Cardiac muscle cell (in vitro differentiated cells and primary cell): Measurements from ENCODE around the gene KMT2C. TPM values are rescaled to one million over a fixed set of nuclear protein-coding genes. Genes with fewer than 3 reads are reported as not detected.
A peak's percentile ranks its signal among the peaks of the same experiment; 100 is the strongest.

Experiments used
- DNase-seq, 2 donors: peaks; one replicate each; pipeline versions ENCODE4 v3.0.0 to v3.0.0-alpha.2; 2010 to 2017; ENCODE audit warnings: low read depth in 1 of 2, low spot score in 1 of 2
- H3K27ac ChIP-seq: fragments of 200-600 bp; sonication (generic); 2 replicates; pipeline ENCODE4 v1.5.1; 2016
- H3K27me3 ChIP-seq: fragments of 200-600 bp; sonication (generic); 2 replicates; pipeline ENCODE4 v1.6.0; 2016; ENCODE audit warnings: control low read depth
- H3K36me3 ChIP-seq: fragments of 200-600 bp; sonication (generic); 2 replicates; pipeline ENCODE4 v1.5.1; 2016; ENCODE audit warnings: control low read depth
- H3K4me1 ChIP-seq: fragments of 200-600 bp; sonication (generic); 2 replicates; pipeline ENCODE4 v1.8.1; 2017; ENCODE audit warnings: low read depth, mild to moderate bottlenecking, mixed run types
- H3K4me3 ChIP-seq: fragments of 200-600 bp; sonication (generic); 2 replicates; pipeline ENCODE4 v1.5.1; 2016; ENCODE audit warnings: mild to moderate bottlenecking
- H3K9me3 ChIP-seq: fragments of 200-600 bp; sonication (generic); 2 replicates; pipeline ENCODE4 v1.5.1; 2017; ENCODE audit warnings: low read depth, mild to moderate bottlenecking, control low read depth
- CTCF ChIP-seq: IDR thresholded peaks from 2 replicates; pipeline ENCODE4 v1.5.1; 2012; ENCODE audit warnings: low read depth, mild to moderate bottlenecking, low read length
- polyA plus RNA-seq: library from polyadenylated mRNA; unstranded; fragments of >200 nt; fragmentation: Nextera tagmentation; extraction: Ambion mirVana; gene quantifications from 2 replicates; pipeline ENCODE4 v1.2.1, GENCODE V29; 2016
- total RNA-seq: library from RNA; depleted of rRNA; stranded (reverse); fragments of >200 nt; gene quantifications from 2 replicates; pipeline ENCODE4 v1.2.3, GENCODE V29; 2016

The KMT2C gene
- total and polyA plus RNA-seq, 2 experiments from 2014 or later = 22.8 to 37.3 TPM

DNA sequence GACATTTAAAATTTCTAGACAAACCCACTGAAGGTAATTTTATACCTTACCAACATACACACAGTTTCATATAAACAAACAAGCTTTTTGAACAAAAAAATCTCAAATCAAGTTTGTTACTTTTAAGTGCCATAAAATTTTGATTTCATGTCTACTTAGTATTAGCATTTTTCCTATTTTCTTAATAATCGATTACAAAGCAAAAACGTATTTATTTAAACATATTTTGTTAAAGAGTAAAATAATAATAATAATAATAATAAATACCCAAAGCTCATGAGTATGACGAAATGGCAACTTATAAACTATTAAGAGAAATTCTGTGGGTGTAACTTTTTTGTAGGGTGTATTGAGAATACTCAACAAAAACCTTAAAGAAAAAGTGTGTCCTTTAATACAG is 232.7 kb downstream of the KMT2C start:
- no peak for DNase-seq
- Histone ChIP-seq H3K9me3 (no peaks in the 10 kb centered on the region), H3K27me3 (no peaks in the 10 kb centered on the region), H3K27ac (no peak overlapping the region), H3K4me3 (no peak overlapping the region), H3K36me3 (peaks cover 23% of the 10 kb centered on the region), H3K4me1 (no peaks in the 10 kb centered on the region)
- no peak for TF ChIP-seq CTCF

DNA sequence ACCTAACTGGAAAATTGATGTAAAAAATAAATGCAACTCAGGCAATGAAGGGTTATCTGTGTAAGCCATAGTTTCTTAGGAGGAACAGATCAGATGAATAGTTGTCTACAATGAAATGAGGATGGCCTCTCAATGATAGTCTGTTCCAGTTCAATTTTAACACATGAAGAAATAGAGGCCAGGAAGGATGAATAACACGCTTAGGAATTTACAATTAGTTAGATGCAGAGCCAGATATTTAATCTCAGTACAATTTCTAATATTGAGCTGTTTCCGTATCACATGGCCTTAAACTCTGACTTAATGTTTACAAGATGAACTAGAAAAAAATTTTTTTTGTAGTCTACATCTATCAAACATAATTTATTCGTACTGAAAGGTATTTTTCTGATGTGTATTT is 233.7 kb downstream of the KMT2C start:
- no peak for TF ChIP-seq CTCF
- Histone ChIP-seq H3K36me3 (peaks cover 23% of the 10 kb centered on the region), H3K27ac (no peak overlapping the region), H3K9me3 (no peaks in the 10 kb centered on the region), H3K27me3 (no peaks in the 10 kb centered on the region), H3K4me3 (no peak overlapping the region), H3K4me1 (peaks cover 4% of the 10 kb centered on the region)
- peak in 1 of 2 donors; percentile 46 for DNase-seq

- H3K27ac ChIP-seq = peak overlapping the region; percentile 12
- H3K4me3 ChIP-seq = no peak overlapping the region
- no peaks in the 10 kb centered on the region for H3K27me3 ChIP-seq
- DNase-seq = no peak
- TF ChIP-seq CTCF = no peak
- H3K36me3 ChIP-seq = peaks cover 23% of the 10 kb centered on the region
- H3K4me1 ChIP-seq = peaks cover 4% of the 10 kb centered on the region
- no peaks in the 10 kb centered on the region for H3K9me3 ChIP-seq
Observed at GRCh38 chr7:152200395-152200794, 235.4 kb downstream of the KMT2C start.

GRCh38 chr7:152196391-152196790 is 239.4 kb downstream of the KMT2C start:
- Histone ChIP-seq H3K9me3 (no peaks in the 10 kb centered on the region), H3K27ac (no peak overlapping the region), H3K27me3 (no peaks in the 10 kb centered on the region), H3K4me3 (no peak overlapping the region), H3K4me1 (peaks cover 4% of the 10 kb centered on the region), H3K36me3 (peaks cover 34% of the 10 kb centered on the region)
- no peak for DNase-seq
- TF ChIP-seq CTCF = no peak

DNA sequence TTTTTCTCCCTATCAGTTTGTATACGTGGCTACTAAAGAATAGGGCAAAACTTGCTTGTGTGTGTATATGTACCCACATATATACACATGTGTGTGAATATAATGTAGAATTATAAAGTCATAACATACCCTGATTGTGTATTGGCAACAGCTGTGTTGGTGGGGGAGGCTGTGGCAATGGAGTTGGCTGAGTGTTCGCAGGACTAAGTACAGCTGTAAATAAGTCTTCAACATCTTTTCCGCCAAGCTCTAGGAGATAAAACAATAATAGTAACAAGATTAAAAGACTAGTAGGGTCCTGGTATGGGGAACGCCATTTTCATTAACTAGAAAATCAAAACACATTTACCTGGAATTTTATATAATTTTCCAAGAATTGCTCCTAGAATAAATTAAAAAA is 241.9 kb downstream of the KMT2C start:
- no peak for TF ChIP-seq CTCF
- Histone ChIP-seq H3K36me3 (peaks cover 41% of the 10 kb centered on the region), H3K27ac (no peak overlapping the region), H3K27me3 (no peaks in the 10 kb centered on the region), H3K4me3 (no peak overlapping the region), H3K9me3 (no peaks in the 10 kb centered on the region), H3K4me1 (peaks cover 4% of the 10 kb centered on the region)
- DNase-seq = no peak

- Histone ChIP-seq H3K36me3 (peaks cover 65% of the 10 kb centered on the region), H3K4me3 (no peak overlapping the region), H3K27me3 (no peaks in the 10 kb centered on the region), H3K4me1 (no peaks in the 10 kb centered on the region), H3K27ac (no peak overlapping the region), H3K9me3 (no peaks in the 10 kb centered on the region)
- peak in 1 of 2 donors; percentile 31 for DNase-seq
- TF ChIP-seq CTCF = no peak
Observed at GRCh38 chr7:152189061-152189460, 246.7 kb downstream of the KMT2C start.
